ENCODE results near the gene MEAK7. TPM values are rescaled to one million over a fixed set of nuclear protein-coding genes. Genes with fewer than 3 reads are reported as not detected.

MEAK7 gene
- total and polyA plus RNA-seq, 2 of the 4 experiments (the other 2 are of a cell fraction): 27.4 to 39.0 TPM

GRCh38 chr16:84538222-84538840 is 33.9 kb upstream of the MEAK7 start:
- DNase-seq (no peak), ATAC-seq (ENCODE audit: low read depth) (peak; percentile 55)
- Histone ChIP-seq H4K5ac (ENCODE audit: low read depth, low read length) (no peak overlapping the region; the same call in 1 of the 2 replicates), H3K18ac (ENCODE audit: low read depth, low read length) (no peak overlapping the region; the same call in 1 of the 2 replicates), H2AFZ (replicated peaks; ENCODE audit: low read length, poor library complexity) (no peak overlapping the region), H3K56ac (ENCODE audit: extremely low read depth, insufficient read depth, low read length) (no peak overlapping the region), H3K9me1 (ENCODE audit: insufficient read depth, low read length) (peaks cover 5% of the 10 kb centered on the region), H4K91ac (ENCODE audit: insufficient read depth, low read depth, low read length) (peak overlapping the region; percentile 22; the same call in 1 of the 2 replicates), H3K4me3 (ENCODE audit: insufficient read depth, low read depth, low read length) (no peak overlapping the region), H3K4me1 (ENCODE audit: control insufficient read depth, insufficient read depth, low read length) (peaks cover 7% of the 10 kb centered on the region; the same call in 1 of the 2 replicates), H2AK9ac (replicated peaks; ENCODE audit: low read depth, low read length, poor library complexity) (no peak overlapping the region), H3K9ac (ENCODE audit: low read depth, low read length) (no peak overlapping the region), H3K23ac (ENCODE audit: low read depth, low read length) (no peak overlapping the region), H4K20me1 (ENCODE audit: insufficient read depth, low read length) (no peaks in the 10 kb centered on the region), H3K27me3 (ENCODE audit: control insufficient read depth, insufficient read depth, low read length) (no peaks in the 10 kb centered on the region), H3K4me2 (ENCODE audit: low read depth, low read length) (no peak overlapping the region), H3K4ac (ENCODE audit: low read depth, low read length) (0 out of 2 replicates have a peak overlapping the region, but pooled peaks have one; percentile 27), H3K14ac (replicated peaks; ENCODE audit: low read depth, low read length) (peak overlapping the region; percentile 19), H3K27ac (ENCODE audit: insufficient read depth, low read length) (no peak overlapping the region), H3K36me3 (ENCODE audit: control insufficient read depth, insufficient read depth, low read length) (no peaks in the 10 kb centered on the region), H3K79me1 (ENCODE audit: low read depth in 1 of 2, low read length in 2 of 2) (no peaks in the 10 kb centered on the region), H2BK20ac (ENCODE audit: low read depth, low read length) (peak overlapping the region; percentile 20; the same call in 1 of the 2 replicates), H2AK5ac (ENCODE audit: low read depth, low read length) (peak overlapping the region; percentile 75; the same call in 1 of the 2 replicates), H4K8ac (ENCODE audit: low read depth in 2 of 2, low read length in 2 of 2) (peak overlapping the region; percentile 35 to 40; a peak in 2 of 4 replicates), H2BK5ac (ENCODE audit: low read depth, low read length, poor library complexity, severe bottlenecking) (no peak overlapping the region), H3K9me3 (ENCODE audit: control insufficient read depth, insufficient read depth, low read length) (no peaks in the 10 kb centered on the region), H2BK120ac (ENCODE audit: low read depth, low read length) (peak overlapping the region; percentile 19; the same call in 1 of the 2 replicates), H2BK15ac (ENCODE audit: low read depth, low read length) (peak overlapping the region; percentile 7; the same call in 1 of the 3 replicates)
- CTCF ChIA-PET: no interaction called here
- TF ChIP-seq SMC3 (IDR thresholded peaks at IDR 0.05; ENCODE audit: low read depth, low read length): no peak
- TF ChIP-seq MAFK (IDR thresholded peaks at IDR 0.05; ENCODE audit: low read depth, low read length): no peak
- TF ChIP-seq, protein P1, sequence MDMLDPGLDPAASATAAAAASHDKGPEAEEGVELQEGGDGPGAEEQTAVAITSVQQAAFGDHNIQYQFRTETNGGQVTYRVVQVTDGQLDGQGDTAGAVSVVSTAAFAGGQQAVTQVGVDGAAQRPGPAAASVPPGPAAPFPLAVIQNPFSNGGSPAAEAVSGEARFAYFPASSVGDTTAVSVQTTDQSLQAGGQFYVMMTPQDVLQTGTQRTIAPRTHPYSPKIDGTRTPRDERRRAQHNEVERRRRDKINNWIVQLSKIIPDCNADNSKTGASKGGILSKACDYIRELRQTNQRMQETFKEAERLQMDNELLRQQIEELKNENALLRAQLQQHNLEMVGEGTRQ (IDR thresholded peaks at IDR 0.05; ENCODE audit: low read depth, low read length): no peak
- TF ChIP-seq CHD1 (IDR thresholded peaks at IDR 0.05; ENCODE audit: low read depth, low read length): no peak
- TF ChIP-seq POLR2A (IDR thresholded peaks at IDR 0.05; ENCODE audit: low read depth, low read length): no peak
- TF ChIP-seq NFE2L2 (IDR thresholded peaks at IDR 0.05; ENCODE audit: low read depth, low read length): no peak
- TF ChIP-seq, protein P2, sequence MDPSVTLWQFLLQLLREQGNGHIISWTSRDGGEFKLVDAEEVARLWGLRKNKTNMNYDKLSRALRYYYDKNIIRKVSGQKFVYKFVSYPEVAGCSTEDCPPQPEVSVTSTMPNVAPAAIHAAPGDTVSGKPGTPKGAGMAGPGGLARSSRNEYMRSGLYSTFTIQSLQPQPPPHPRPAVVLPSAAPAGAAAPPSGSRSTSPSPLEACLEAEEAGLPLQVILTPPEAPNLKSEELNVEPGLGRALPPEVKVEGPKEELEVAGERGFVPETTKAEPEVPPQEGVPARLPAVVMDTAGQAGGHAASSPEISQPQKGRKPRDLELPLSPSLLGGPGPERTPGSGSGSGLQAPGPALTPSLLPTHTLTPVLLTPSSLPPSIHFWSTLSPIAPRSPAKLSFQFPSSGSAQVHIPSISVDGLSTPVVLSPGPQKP (IDR thresholded peaks at IDR 0.05; ENCODE audit: borderline replicate concordance, low read depth, low read length): no peak
- no peak for TF ChIP-seq MAZ (IDR thresholded peaks at IDR 0.05; ENCODE audit: borderline replicate concordance, low read depth, low read length)
- TF ChIP-seq RAD21 (IDR thresholded peaks at IDR 0.05; ENCODE audit: low read length): no peak
- TF ChIP-seq RCOR1 (IDR thresholded peaks at IDR 0.05; ENCODE audit: insufficient replicate concordance, low read length): no peak
- no peak for TF ChIP-seq RFX5 (IDR thresholded peaks at IDR 0.05; ENCODE audit: low read depth, low read length)
- TF ChIP-seq CEBPB (IDR thresholded peaks at IDR 0.05; ENCODE audit: low read depth, low read length): no peak
- no peak for TF ChIP-seq MXI1 (IDR thresholded peaks at IDR 0.05; ENCODE audit: borderline replicate concordance, low read depth, low read length)
- no peak for TF ChIP-seq BHLHE40 (IDR thresholded peaks at IDR 0.05; ENCODE audit: low read depth, low read length)
- TF ChIP-seq FOS (IDR thresholded peaks at IDR 0.05; ENCODE audit: low read depth, low read length): no peak
- TF ChIP-seq, protein P3, sequence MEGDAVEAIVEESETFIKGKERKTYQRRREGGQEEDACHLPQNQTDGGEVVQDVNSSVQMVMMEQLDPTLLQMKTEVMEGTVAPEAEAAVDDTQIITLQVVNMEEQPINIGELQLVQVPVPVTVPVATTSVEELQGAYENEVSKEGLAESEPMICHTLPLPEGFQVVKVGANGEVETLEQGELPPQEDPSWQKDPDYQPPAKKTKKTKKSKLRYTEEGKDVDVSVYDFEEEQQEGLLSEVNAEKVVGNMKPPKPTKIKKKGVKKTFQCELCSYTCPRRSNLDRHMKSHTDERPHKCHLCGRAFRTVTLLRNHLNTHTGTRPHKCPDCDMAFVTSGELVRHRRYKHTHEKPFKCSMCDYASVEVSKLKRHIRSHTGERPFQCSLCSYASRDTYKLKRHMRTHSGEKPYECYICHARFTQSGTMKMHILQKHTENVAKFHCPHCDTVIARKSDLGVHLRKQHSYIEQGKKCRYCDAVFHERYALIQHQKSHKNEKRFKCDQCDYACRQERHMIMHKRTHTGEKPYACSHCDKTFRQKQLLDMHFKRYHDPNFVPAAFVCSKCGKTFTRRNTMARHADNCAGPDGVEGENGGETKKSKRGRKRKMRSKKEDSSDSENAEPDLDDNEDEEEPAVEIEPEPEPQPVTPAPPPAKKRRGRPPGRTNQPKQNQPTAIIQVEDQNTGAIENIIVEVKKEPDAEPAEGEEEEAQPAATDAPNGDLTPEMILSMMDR (conservative IDR thresholded peaks at IDR 0.05; ENCODE audit: low read depth, low read length): no peak
- BruUV-seq (replicated peaks): no TSS peak
- WGBS, 2 experiments (ENCODE audit: extremely low coverage in 2 of 2, insufficient read length in 1 of 2): no CpG with 5 or more reads among the region's 6 CpGs
- POLR2A ChIA-PET (ENCODE audit: unreplicated experiment): no interaction called here
- intact Hi-C loops (cut with micrococcal nuclease): no loop called here
- in situ Hi-C loops (cut with MboI; ENCODE audit: low sequenced_read_pairs): no loop called here
- dilution Hi-C loops (cut with HindIII; ENCODE audit: low sequenced_read_pairs, unreplicated experiment): no loop called here
